Measurements from ENCODE around the gene YPEL2. TPM values are rescaled to one million over a fixed set of nuclear protein-coding genes. Genes with fewer than 3 reads are reported as not detected.

YPEL2 gene
- total and polyA plus RNA-seq, 2 of the 13 experiments (the other 11 are each of a cell fraction or from before 2014, with no cell fraction given), result 8.5 to 21.1 TPM

GRCh38 chr17:59330053-59330942 is 1.2 kb upstream of the YPEL2 start (continued):
- TF ChIP-seq ATF6 (CRISPR knock-in tag; conservative IDR thresholded peaks at IDR 0.05) (no peak; the same call in 1 of the 2 replicates), ZNF124 (CRISPR knock-in tag; IDR thresholded peaks at IDR 0.05) (no peak), ZNF7 (CRISPR knock-in tag; IDR thresholded peaks at IDR 0.05) (no peak), ZNF839 (CRISPR knock-in tag; IDR thresholded peaks at IDR 0.05; ENCODE audit: borderline replicate concordance) (no peak), ZNF160 (CRISPR knock-in tag; IDR thresholded peaks at IDR 0.05) (no peak), ZBTB8A (CRISPR knock-in tag; IDR thresholded peaks at IDR 0.05; ENCODE audit: borderline replicate concordance, low read depth) (no peak), ONECUT2 (CRISPR knock-in tag; IDR thresholded peaks at IDR 0.05) (no peak), ZNF407 (CRISPR knock-in tag; IDR thresholded peaks at IDR 0.05; ENCODE audit: not compliant biosample characterization) (no peak), TRAFD1 (CRISPR knock-in tag; IDR thresholded peaks at IDR 0.05; ENCODE audit: borderline replicate concordance) (no peak), ZNF317 (CRISPR knock-in tag; IDR thresholded peaks at IDR 0.05) (no peak; the same call in 1 of the 2 replicates), CENPT (CRISPR knock-in tag; IDR thresholded peaks at IDR 0.05; ENCODE audit: low read depth) (no peak), ZNF577 (CRISPR knock-in tag; IDR thresholded peaks at IDR 0.05; ENCODE audit: borderline replicate concordance, low read depth) (no peak), ZNF572 (CRISPR knock-in tag; IDR thresholded peaks at IDR 0.05) (no peak), SPEN (CRISPR knock-in tag; IDR thresholded peaks at IDR 0.05; ENCODE audit: low read depth) (peak; percentile 58), DRAP1 (CRISPR knock-in tag; IDR thresholded peaks at IDR 0.05) (peak; percentile 96), ZNF598 (CRISPR knock-in tag; IDR thresholded peaks at IDR 0.05; ENCODE audit: borderline replicate concordance) (no peak)
